Erythroblast (primary cell): ENCODE measurements around the gene PRR20D.

Experiments
- GATA1 ChIP-seq: IDR thresholded peaks from 2 replicates; pipeline ENCODE4 v1.6.1; 2011; ENCODE audit warnings: low read depth, mild to moderate bottlenecking, control low read depth, low read length, moderate library complexity
- POLR2A ChIP-seq: IDR thresholded peaks from 2 replicates; pipeline ENCODE4 v1.6.1; 2011; ENCODE audit warnings: mild to moderate bottlenecking, low read length

GRCh38 chr13:57137585-57137984, 22.8 kb upstream of the PRR20D start:
- no peak for TF ChIP-seq POLR2A
- no peak for TF ChIP-seq GATA1
